Hindlimb muscle (tissue), 1 donor: ENCODE results near the gene ACSF2. TPM values are rescaled to one million over a fixed set of nuclear protein-coding genes. Genes with fewer than 3 reads are reported as not detected.

Experiments
- DNase-seq: peaks from one replicate; pipeline ENCODE4 v3.0.0-alpha.2; 2013
- polyA plus RNA-seq: library from polyadenylated mRNA; unstranded; fragments of 120-200 nt; gene quantifications from one replicate; pipeline ENCODE4 v1.2.1, GENCODE V29; 2013; ENCODE audit not compliant: insufficient read length

ACSF2 gene
- polyA plus RNA-seq, 1 donor, result 85.4 TPM

DNA sequence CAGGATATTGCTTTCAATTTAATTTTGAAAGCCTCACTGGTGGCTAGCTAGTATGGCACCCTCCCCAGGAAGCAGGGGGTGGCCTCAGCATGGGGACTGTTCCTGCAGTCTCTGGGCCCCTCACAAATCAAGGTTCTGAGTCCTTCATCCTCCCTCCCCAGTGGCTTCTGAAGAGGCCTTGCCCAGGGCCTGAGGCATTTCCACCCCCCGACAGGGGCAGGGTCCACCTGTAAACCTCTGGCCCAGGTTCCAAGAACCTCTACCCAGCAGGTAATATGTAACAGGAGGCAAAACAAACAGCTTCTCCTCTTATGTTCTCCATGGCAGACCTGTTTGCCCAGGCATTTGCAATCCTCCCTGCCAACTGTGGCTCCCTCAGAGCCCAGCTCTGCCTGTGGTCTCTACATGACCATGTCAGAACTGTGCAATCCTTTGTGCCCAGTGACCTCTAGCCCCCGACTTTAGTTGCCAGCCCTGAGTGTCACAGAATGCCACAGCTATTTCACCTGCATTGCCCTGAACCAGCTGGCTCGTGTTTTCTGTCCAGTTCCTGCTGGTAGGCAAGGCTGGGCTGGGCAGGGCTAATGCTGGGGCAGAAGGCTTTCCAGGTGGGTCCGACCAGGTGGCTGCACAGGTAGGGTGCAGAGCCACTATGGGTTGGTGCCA, 14.3 kb downstream of the ACSF2 start:
- DNase-seq, result no peak

DNA sequence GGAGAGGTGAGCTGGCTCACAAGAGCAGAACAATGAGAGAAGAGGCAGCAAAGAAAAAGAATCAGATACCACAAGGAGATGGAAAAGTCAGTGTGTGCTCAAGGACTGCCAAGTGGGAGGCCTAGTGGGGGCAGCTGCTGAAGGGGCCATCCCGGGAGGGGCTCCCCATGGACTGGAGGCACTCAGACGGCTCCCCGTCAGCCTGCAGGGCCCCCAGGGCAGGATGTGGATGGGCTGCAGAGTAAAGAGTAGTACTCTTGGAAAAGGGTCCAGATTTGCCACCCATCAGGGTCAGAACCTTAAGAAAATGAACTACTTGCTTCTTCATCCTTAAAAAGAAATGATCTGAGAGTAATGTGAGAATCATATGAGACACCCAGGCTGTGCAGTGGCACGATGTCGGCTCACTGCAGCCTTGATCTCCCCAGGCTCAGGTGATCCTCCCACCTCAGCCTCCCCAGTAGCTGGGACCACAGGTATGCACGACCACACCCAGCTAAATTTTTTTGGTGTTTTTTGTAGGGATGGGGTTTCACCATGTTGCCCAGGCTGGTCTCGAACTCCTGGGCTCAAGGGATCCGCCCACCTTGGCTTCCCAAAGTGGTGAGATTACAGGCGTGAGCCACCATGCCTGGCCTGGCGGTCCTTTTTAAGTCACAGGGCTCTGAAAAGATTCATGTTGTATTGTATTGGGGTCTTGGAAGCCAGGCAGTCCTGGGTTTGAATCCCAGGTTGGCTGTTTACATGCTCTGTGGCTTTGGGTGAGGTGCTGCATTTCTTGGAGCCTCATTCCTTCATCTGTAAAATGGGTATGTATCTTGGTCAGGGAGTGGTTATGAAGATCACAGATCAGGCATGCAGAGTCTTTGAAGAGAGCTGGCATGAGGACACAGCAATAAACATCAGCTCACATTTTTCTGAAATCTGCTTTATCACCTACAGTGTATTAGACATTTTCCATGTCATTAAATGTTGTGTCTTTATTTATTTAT, 15.1 kb downstream of the ACSF2 start:
- DNase-seq, result no peak

- no peak for DNase-seq
These were observed 17.5 kb downstream of the ACSF2 start for GRCh38 chr17:50443505-50443974.

GRCh38 chr17:50444841-50445715, 19.1 kb downstream of the ACSF2 start:
- no peak for DNase-seq

- no peak for DNase-seq
These were observed 19.8 kb downstream of the ACSF2 start for GRCh38 chr17:50445730-50446325.

GRCh38 chr17:50447870-50448595, 22.0 kb downstream of the ACSF2 start:
- no peak for DNase-seq

DNA sequence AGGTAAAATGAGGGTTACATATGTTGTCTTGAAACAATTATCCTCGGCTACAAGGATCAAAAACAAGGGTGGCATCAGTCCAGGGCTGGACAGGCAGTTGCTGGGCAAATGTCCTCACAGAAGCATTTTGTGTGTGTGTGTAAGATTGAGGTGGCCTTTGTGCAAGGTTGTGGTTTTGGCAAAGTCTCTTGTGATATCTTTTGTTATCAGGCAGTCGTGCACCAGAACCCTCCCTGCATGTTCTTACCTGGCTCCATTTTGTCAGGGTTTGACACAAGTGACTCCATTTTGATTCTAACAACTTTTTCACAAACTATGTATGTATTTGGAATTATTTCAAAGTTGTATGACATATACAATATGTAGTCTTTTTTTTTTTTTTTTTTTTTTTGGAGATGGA, 22.6 kb downstream of the ACSF2 start:
- DNase-seq, result no peak

- DNase-seq, result no peak
These were observed 26.1 kb downstream of the ACSF2 start for GRCh38 chr17:50451943-50452629.

- no peak for DNase-seq
These were observed 26.7 kb downstream of the ACSF2 start for GRCh38 chr17:50452630-50453300.

DNA sequence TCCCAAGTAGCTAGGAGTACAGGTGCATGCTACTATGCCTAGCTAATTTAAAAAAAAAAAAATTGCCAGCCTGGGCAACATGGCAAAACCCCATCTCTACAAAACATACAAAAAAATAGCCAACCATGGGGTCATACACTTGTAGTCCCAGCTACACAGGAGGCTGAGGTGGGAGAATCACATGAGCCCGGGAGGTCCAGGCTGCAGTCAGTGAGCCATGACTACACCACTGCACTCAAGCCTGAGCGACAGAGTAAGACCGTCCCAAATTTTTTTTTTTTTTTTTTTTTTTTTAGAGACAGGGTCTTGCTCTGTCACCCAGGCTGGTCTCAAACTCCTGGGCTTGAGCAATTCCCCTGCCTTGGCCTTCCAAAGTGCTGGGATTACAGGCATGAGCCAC, 27.9 kb downstream of the ACSF2 start:
- no peak for DNase-seq

DNA sequence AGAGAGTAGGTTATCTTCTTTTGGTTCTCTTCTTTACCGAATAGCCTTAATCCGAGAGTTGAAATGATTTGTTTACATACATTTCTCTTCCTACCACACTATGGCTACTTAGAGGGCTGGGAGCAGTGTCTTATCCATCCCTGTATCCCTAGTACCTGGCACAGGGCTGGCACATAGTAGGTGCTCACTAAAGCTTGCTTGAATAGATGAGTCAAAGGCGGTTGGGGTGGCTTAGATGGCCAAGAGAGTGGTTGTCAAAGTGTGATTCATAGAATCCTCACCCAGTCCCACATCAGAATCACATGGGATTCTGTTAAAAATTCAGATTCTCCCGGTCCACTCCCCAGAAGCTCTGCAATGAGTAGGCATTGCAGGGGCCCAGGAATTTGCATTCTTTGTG, 31.6 kb downstream of the ACSF2 start:
- DNase-seq, result no peak

- DNase-seq, result no peak
These were observed 32.3 kb downstream of the ACSF2 start for GRCh38 chr17:50458270-50458669.

- DNase-seq, result no peak
These were observed 33.0 kb downstream of the ACSF2 start for GRCh38 chr17:50458701-50459676.

DNA sequence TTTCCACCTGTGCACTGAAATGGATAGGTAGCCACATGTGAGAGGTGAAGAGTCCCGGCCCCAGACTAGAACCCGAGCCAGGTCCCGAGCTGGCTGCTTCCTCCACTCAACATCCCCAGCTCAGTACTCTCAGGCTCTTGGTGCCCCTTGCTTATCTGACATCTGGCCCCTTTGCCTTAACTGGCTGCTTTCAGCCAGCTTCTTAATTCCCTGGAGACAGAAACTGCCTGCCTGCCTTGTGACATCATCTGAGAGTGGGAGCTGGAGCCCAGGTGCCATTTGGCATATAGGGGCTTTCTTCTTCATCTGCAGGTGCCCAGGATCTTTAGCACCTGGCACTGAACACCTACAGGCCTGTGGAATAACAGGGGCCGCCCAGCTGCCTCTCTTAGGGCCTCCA, 33.7 kb downstream of the ACSF2 start:
- DNase-seq, result no peak

- DNase-seq, result no peak
These were observed 35.0 kb downstream of the ACSF2 start for GRCh38 chr17:50460831-50461526.

DNA sequence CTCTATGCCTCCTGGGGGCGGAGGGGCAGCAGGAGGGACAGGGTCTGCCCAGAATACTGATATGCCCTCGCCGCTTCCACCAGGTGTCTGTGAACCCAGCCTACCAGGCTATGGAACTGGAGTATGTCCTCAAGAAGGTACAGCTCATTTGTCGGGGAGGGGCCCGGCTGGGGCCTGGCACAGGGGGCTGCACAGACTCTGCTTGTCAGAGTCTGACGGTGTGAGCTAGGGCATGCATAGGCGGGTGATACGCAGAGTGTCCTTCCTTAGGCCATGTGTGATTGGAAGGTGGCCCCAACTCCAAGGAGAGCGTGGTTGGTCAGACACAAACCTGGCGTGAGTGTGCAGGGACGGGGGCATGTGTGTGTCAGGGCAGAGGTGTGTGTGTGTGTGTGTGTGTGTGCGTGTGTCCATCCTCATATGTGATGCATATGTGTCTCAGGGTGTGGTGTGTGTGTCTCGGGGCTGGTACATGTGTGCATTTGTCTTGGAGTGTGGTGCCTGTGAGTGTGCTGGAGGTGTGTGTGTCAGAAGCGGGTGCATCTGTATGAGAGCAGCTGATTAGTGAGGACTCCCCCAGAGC, 35.6 kb downstream of the ACSF2 start:
- DNase-seq, result no peak

GRCh38 chr17:50462446-50462845, 36.4 kb downstream of the ACSF2 start:
- DNase-seq, result no peak

- no peak for DNase-seq
These were observed 38.1 kb downstream of the ACSF2 start for GRCh38 chr17:50464121-50464520.
